SK-N-SH treated with all-trans-retinoic acid at 6 μM for 48 hours (cell line): ENCODE results near the gene GRIA4.

Source experiments
- ARNTL ChIP-seq: fragments of 450-650 bp; formaldehyde crosslinking; IDR thresholded peaks from 2 replicates; pipeline ENCODE4 v1.5.0; 2020; ENCODE audit warnings: low read depth, mild to moderate bottlenecking, moderate library complexity, borderline replicate concordance
- CREB5 ChIP-seq: fragments of 250-450 bp; sonication (Bioruptor Pico); IDR thresholded peaks from 2 replicates; pipeline ENCODE4 v1.5.1; 2020; ENCODE audit warnings: low read depth, mild to moderate bottlenecking, moderate library complexity
- ESRRG ChIP-seq: fragments of 250-450 bp; sonication (Bioruptor Pico); IDR thresholded peaks from 2 replicates; pipeline ENCODE4 v1.6.1; 2021; ENCODE audit warnings: mild to moderate bottlenecking
- GLIS3 ChIP-seq: fragments of 250-450 bp; sonication (Bioruptor Pico); IDR thresholded peaks from 2 replicates; pipeline ENCODE4 v1.5.0; 2020; ENCODE audit warnings: mild to moderate bottlenecking, moderate library complexity
- PATZ1 ChIP-seq: fragments of 250-450 bp; sonication (Bioruptor Pico); IDR thresholded peaks from 2 replicates; pipeline ENCODE4 v1.8.0; 2020; ENCODE audit warnings: mild to moderate bottlenecking, moderate library complexity, borderline replicate concordance
- RARB ChIP-seq: fragments of 250-450 bp; sonication (Bioruptor Pico); IDR thresholded peaks from 2 replicates; pipeline ENCODE4 v1.8.0; 2021; ENCODE audit warnings: mild to moderate bottlenecking, moderate library complexity
- TCF4 ChIP-seq: fragments of 250-450 bp; sonication (Bioruptor Pico); IDR thresholded peaks from 2 replicates; pipeline ENCODE4 v1.8.0; 2021; ENCODE audit warnings: mild to moderate bottlenecking, moderate library complexity, borderline replicate concordance
- TSHZ2 ChIP-seq: fragments of 250-450 bp; sonication (Bioruptor Pico); IDR thresholded peaks from 2 replicates; pipeline ENCODE4 v1.5.0; 2020; ENCODE audit warnings: mild to moderate bottlenecking, moderate library complexity
- ZC3H10 ChIP-seq: fragments of 250-450 bp; sonication (Bioruptor Pico); IDR thresholded peaks from 2 replicates; pipeline ENCODE4 v1.5.1; 2021; ENCODE audit warnings: mild to moderate bottlenecking, moderate library complexity
- ZFP3 ChIP-seq: fragments of 250-450 bp; sonication (Bioruptor Pico); IDR thresholded peaks from 2 replicates; pipeline ENCODE4 v1.5.0; 2020; ENCODE audit warnings: mild to moderate bottlenecking, moderate library complexity
- ZNF70 ChIP-seq: fragments of 450-650 bp; formaldehyde crosslinking; IDR thresholded peaks from 2 replicates; pipeline ENCODE4 v1.5.0; 2020; ENCODE audit warnings: mild to moderate bottlenecking, moderate library complexity
- ZNF8 ChIP-seq: fragments of 450-650 bp; formaldehyde crosslinking; IDR thresholded peaks from 2 replicates; pipeline ENCODE4 v1.5.0; 2020; ENCODE audit warnings: mild to moderate bottlenecking, moderate library complexity
- TF ChIP-seq, protein P1 (sequence below): fragments of 250-450 bp; sonication (Bioruptor Pico); IDR thresholded peaks from 2 replicates; pipeline ENCODE4 v1.8.0; 2021; ENCODE audit warnings: low read depth, mild to moderate bottlenecking, moderate library complexity, borderline replicate concordance
- TF ChIP-seq, protein P2 (sequence below): fragments of 250-450 bp; sonication (Bioruptor Pico); IDR thresholded peaks from 2 replicates; pipeline ENCODE4 v1.5.1; 2021; ENCODE audit warnings: mild to moderate bottlenecking, moderate library complexity

DNA sequence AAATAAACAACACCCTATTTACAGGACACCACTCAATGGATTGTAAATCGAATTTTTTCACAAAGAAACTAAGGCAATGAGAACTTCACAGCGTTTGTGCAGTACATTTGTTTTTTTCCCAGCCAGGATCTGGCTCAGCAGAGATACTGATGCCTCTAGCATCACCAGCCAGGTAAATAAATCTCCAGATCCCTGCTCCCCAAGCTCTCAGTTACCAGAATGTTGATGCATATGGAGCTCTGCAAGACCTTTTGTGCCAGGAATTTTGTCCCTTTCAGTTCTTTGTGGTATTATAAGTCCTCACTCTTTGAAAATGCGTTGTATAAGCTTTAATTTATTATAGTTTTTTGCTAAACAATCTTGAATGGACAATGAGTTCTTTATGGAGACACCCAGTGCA, 274.6 kb downstream of the GRIA4 start:
- TF ChIP-seq RARB (no peak), CREB5 (CRISPR knock-in tag) (no peak), ARNTL (CRISPR knock-in tag) (no peak), TSHZ2 (CRISPR knock-in tag) (no peak), ZC3H10 (CRISPR knock-in tag) (no peak), ZNF8 (CRISPR knock-in tag) (no peak), TCF4 (no peak), ESRRG (CRISPR knock-in tag) (no peak), ZFP3 (CRISPR knock-in tag) (no peak), ZNF70 (CRISPR knock-in tag) (no peak), GLIS3 (CRISPR knock-in tag) (no peak), PATZ1 (CRISPR knock-in tag) (no peak)
- TF ChIP-seq, protein P1, sequence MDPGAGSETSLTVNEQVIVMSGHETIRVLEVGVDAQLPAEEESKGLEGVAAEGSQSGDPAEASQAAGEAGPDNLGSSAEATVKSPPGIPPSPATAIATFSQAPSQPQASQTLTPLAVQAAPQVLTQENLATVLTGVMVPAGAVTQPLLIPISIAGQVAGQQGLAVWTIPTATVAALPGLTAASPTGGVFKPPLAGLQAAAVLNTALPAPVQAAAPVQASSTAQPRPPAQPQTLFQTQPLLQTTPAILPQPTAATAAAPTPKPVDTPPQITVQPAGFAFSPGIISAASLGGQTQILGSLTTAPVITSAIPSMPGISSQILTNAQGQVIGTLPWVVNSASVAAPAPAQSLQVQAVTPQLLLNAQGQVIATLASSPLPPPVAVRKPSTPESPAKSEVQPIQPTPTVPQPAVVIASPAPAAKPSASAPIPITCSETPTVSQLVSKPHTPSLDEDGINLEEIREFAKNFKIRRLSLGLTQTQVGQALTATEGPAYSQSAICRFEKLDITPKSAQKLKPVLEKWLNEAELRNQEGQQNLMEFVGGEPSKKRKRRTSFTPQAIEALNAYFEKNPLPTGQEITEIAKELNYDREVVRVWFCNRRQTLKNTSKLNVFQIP (CRISPR knock-in tag): no peak
- TF ChIP-seq, protein P2, sequence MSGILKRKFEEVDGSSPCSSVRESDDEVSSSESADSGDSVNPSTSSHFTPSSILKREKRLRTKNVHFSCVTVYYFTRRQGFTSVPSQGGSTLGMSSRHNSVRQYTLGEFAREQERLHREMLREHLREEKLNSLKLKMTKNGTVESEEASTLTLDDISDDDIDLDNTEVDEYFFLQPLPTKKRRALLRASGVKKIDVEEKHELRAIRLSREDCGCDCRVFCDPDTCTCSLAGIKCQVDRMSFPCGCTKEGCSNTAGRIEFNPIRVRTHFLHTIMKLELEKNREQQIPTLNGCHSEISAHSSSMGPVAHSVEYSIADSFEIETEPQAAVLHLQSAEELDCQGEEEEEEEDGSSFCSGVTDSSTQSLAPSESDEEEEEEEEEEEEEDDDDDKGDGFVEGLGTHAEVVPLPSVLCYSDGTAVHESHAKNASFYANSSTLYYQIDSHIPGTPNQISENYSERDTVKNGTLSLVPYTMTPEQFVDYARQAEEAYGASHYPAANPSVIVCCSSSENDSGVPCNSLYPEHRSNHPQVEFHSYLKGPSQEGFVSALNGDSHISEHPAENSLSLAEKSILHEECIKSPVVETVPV (CRISPR knock-in tag): no peak
